Left colon (tissue), 2 donors: ENCODE data around the gene SRP19. TPM values are rescaled to one million over a fixed set of nuclear protein-coding genes. Genes with fewer than 3 reads are reported as not detected.
"Not testable (repeated sequence)": the region's sequence is repeated elsewhere in the genome, so short reads cannot be mapped to it uniquely, and the experiment has no call there.

ENCODE experiments used
- ATAC-seq: fragments of 200-7000 bp; cut with Tn5 transposase; one replicate; pipeline ENCODE4 v1.9.1; 2020; ENCODE audit warnings: mild to moderate bottlenecking, moderate library complexity
- DNase-seq, 2 donors: peaks; one replicate each; pipeline ENCODE4 v3.0.0-alpha.2; 2020
- intact Hi-C, 2 donors: fragments of 100-400 bp; cut with DNase I in 1 of 2; cut with micrococcal nuclease in 1 of 2; formaldehyde crosslinking; loops; one replicate each; pipeline versions ENCODE4 v1.11.2 to v1.14.0; 2022; cut with DNase I, micrococcal nuclease
- total RNA-seq, 2 donors: library from RNA; stranded (reverse); fragmentation: NEBNext Ultra II Directional; extraction: Animal tissue kit (Norgen Biotek cat#: 25700); gene quantifications; one replicate each; pipeline ENCODE4 v1.2.1, GENCODE V29; 2021
- donor health status: DM: no; HTN: no; CAD: no.
- donor health status: DM: yes; HTN: yes; CAD: no.

The SRP19 gene
- total RNA-seq, 2 donors from 2014 or later: 26.9 to 30.7 TPM

DNA sequence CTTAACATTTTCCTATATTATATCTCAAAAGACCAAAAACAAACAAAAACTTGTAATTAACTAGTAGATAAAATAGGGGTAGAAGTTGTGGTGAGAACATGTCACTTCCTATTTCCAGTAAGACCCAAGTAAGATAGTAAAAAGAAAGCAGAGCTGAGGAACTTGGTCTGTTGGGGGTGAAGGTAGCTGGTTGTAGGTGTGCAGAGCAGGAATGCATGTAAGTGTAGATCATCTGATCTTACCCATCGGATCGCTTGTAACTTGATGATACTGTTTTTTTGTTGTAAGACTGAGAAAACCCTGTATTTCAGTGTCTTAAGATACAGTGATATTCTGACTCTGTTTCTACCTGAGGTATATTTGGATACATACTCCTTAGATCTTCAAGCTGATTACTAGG, 5.7 kb downstream of the SRP19 start:
- no peak for ATAC-seq
- no peak for DNase-seq
- intact Hi-C loops: no loop called here

- DNase-seq (no peak), ATAC-seq (no peak)
- intact Hi-C loops: no loop called here
Observed at GRCh38 chr5:112867411-112867810, 6.3 kb downstream of the SRP19 start.

- DNase-seq (no peak), ATAC-seq (no peak)
- intact Hi-C loops: no loop called here
Observed at GRCh38 chr5:112869948-112870347, 8.9 kb downstream of the SRP19 start.

DNA sequence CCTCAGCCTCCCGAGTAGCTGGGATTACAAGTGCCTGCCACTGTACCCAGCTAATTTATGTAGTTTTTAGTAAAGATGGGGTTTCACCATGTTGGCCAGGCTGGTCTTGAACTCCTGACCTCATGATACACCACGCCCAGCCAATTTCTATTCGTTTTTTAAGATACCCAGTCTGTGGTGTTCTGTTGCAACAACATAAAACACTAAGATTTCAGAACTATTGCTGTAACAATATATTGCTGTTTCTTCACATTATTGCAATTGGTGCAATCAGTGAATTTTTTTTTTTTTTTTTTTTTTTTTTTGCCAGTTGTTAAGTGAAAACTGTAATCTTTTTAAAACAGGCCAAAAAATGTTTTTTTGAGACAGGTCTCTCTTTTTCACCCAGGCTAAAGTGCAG, 9.9 kb downstream of the SRP19 start:
- DNase-seq (no peak), ATAC-seq (no peak)
- intact Hi-C loops: no loop called here

DNA sequence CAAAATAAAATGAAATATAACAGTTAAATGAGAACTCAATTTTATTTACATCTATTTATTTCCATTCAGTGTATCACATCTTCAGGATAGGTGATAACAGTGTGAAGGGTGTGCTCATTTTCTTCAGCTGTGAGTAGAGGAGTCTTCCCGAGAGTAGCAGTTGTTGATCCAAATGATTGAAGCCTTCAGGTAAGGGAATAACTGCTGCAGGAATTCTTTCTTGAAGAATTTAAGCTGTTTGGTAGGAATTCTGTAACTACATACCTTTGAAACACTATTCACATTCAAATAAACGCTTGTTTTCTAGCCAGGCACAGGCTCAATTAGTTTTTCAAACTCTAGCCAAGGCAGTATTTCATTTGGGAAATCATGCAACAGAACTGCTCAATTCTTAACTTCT, 15.3 kb downstream of the SRP19 start:
- ATAC-seq (no peak), DNase-seq (no peak)
- intact Hi-C loops: no loop called here

DNA sequence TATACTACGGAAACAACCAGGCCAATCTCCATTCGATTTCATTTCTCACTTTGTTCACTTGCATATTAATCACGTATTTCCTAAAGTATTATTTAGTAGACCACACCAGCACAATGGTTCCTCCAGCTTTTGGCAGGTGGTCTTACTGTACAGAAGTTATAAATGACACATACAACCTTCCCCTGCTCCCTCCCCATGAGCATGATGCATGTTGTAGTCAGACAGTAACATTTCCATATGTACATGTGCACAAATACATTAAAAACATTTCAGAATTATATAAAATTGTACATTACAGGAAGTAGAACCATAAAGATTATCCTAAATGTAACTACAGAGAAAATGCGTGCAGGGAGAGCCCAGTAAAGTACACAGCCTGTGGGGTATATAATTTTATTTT, 17.0 kb downstream of the SRP19 start:
- ATAC-seq (no peak), DNase-seq (no peak)
- intact Hi-C loops: no loop called here

- no peak for ATAC-seq
- DNase-seq: no peak
- intact Hi-C loops: no loop called here
Observed at GRCh38 chr5:112878760-112879159, 17.7 kb downstream of the SRP19 start.

DNA sequence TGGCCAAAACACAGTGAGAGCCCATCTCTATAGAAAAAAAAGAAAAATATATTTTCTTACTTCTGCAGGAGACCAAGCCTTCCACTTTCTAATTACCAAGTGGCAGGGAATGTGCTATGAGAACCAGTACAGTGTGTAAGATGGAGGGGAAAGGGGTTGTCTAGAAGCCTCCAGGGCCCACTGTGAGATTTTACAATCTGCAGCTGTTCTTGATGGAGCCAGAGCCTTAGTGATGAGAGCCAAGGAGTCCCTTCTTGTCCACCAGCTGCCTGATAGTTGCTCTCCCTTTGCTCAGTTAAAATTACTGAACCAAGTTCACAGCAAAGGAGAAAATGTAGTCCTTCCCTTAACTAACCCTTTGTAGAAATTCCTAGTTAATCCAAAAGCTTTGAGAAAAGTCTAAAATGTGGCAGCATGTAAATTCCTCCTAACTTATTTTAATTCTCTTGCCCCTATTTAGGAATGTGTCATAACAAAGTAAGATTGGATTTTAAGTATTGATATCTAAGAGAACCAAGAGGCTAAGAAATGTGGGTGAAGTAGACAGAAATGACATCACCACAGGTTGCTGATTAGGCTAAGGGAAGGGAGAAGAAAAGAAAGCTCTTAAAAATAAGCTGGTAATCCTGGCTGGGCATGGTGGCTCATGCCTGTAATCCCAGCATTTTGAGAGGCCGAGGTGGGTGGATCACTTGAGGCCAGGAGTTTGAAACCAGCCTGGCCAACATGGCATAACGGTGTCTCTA, 19.3 kb downstream of the SRP19 start:
- intact Hi-C loops: no loop called here
- ATAC-seq: no peak
- DNase-seq: no peak

- no peak for ATAC-seq
- no peak for DNase-seq
- intact Hi-C loops: no loop called here
Observed at GRCh38 chr5:112883192-112883591, 22.1 kb downstream of the SRP19 start.

GRCh38 chr5:112885001-112885400, 23.9 kb downstream of the SRP19 start:
- no peak for ATAC-seq
- DNase-seq: no peak
- intact Hi-C loops: no loop called here

DNA sequence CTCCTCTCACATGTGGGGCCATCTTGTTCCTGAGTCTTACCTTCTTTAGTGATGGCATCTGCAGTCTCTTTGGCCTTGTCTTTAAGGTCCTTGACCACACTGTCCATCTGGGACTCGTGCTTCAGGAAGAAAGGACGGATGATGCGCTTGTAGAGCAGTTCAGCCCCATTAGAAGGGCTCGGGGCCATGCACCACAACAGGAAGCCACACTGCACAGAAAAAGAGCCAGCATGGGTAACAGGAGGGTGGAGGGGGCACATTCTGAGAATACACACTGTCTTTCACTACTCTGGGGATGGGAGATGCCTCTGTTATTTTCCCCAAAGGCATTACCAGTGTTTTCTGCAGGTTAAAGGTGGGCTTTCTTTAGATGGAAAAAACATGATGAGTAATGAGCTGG, 25.9 kb downstream of the SRP19 start:
- intact Hi-C loops: no loop called here
- no peak for DNase-seq
- no peak for ATAC-seq

GRCh38 chr5:112892066-112892465, 31.0 kb downstream of the SRP19 start:
- not testable (repeated sequence) for DNase-seq, ATAC-seq

GRCh38 chr5:112892776-112893175, 31.7 kb downstream of the SRP19 start:
- intact Hi-C loops: no loop called here
- no peak for ATAC-seq
- DNase-seq: no peak

More at GRCh38 chr5:112892066-112892465, 31.0 kb downstream of the SRP19 start:
- intact Hi-C loops: not testable (repeated sequence)

- intact Hi-C loops: no loop called here
- no peak for ATAC-seq
- no peak for DNase-seq
Observed at GRCh38 chr5:112895682-112896081, 34.6 kb downstream of the SRP19 start.

- ATAC-seq (no peak), DNase-seq (no peak)
- intact Hi-C loops: no loop called here
Observed at GRCh38 chr5:112902561-112902960, 41.5 kb downstream of the SRP19 start.

GRCh38 chr5:112904996-112905395, 43.9 kb downstream of the SRP19 start:
- intact Hi-C loops, ATAC-seq, DNase-seq: not testable (repeated sequence)

DNA sequence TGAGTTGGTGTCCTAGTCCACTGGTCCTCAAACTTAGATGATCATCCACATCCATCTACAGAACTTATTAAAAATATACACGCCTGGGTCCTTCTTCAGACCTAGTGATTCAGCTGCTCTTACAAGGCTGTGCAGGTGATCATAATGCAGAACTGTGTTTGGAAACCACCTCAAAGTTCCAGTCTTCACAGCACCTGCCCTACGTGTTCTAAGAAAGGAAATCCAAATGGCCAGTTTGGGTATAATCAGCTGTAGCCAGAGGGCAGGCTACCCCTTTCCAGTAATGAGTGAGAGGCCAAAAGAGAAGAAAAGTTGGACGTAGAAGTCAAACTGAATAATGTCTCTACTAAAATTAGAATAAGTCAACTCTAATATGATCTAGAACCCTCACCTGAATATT, 45.5 kb downstream of the SRP19 start:
- intact Hi-C loops: no loop called here
- no peak for ATAC-seq

GRCh38 chr5:112907166-112907631, 46.1 kb downstream of the SRP19 start:
- intact Hi-C loops: no loop called here
- ATAC-seq: no peak
- no peak for DNase-seq

More for the DNA sequence above, 45.5 kb downstream of the SRP19 start:
- no peak for DNase-seq

DNA sequence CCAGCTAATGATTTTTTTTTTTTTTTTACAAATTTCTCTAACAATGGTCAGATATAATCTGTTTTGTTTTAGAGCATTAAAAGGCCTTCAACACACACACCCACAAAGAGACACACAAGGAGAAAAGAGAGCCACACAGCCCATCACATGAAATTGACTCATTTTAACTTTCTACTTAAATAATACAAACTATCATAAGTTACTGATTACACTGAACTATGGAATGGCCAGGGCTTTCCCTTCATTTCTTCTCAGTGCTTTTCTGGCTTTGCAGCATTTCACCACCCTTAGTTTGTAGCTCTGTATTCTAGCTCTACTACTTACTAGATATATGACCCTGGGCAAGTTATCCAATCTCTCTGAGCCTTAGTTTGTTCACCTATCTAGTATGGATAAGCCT, 47.8 kb downstream of the SRP19 start:
- no peak for ATAC-seq
- DNase-seq: no peak
- intact Hi-C loops: no loop called here

DNA sequence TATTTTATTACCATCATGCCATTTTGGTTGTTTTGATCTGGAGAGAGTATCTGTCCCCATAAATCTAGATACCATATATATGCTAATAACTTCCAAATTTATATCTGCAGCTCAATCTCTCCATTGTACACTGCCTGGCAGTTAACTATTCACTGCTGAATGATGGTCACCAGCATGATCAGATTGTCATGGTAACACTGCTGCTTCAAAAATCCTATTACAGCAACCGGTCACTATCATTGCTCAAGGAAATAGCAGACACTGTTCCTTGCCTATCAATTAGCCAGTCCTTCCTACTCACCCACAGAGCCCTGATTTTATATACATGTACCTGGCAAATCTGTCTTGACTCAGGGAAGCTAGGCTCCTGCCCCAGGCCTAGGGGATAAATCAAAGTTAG, 49.4 kb downstream of the SRP19 start:
- DNase-seq: no peak
- intact Hi-C loops: no loop called here
- ATAC-seq: no peak

- ATAC-seq (peak; percentile 54), DNase-seq (no peak)
- intact Hi-C loops: no loop called here
Observed at GRCh38 chr5:112914584-112914983, 53.5 kb downstream of the SRP19 start.
